Thyroid gland (tissue), 4 donors: ENCODE results near the gene NTRK2.

Experiments used
- CTCF ChIP-seq, 6 experiments: fragments of 200-600 bp in 3 of 6; fragments of 450-650 bp in 3 of 6; sonication (generic) in 3 of 6; IDR thresholded peaks; one replicate each; pipeline ENCODE4 v1.5.1; 2016 to 2019; ENCODE audit warnings: antibody characterized with exemption in 6 of 6, mild to moderate bottlenecking in 2 of 6, inconsistent platforms in 1 of 6, moderate library complexity in 1 of 6
- POLR2A ChIP-seq, 2 donors: fragments of 450-650 bp; IDR thresholded peaks; one replicate each; pipeline ENCODE4 v1.6.1; 2017; ENCODE audit warnings: antibody characterized with exemption in 2 of 2, mild to moderate bottlenecking in 2 of 2, moderate library complexity in 1 of 2

- no peak for TF ChIP-seq CTCF (IDR thresholded peaks at IDR 0.05)
- TF ChIP-seq POLR2A (IDR thresholded peaks at IDR 0.05) = no peak
Observed at GRCh38 chr9:84812847-84813246, 143.3 kb downstream of the NTRK2 start.
